Heart right ventricle (tissue), 16 donors: Measurements from ENCODE around the gene BBC3. TPM values are rescaled to one million over a fixed set of nuclear protein-coding genes. Genes with fewer than 3 reads are reported as not detected.

Source experiments
- ATAC-seq, 8 donors: fragments of 200-7000 bp; cut with Tn5 transposase; one replicate each; pipeline ENCODE4 v1.9.1; 2020; ENCODE audit warnings: mild to moderate bottlenecking in 8 of 8, moderate library complexity in 8 of 8, moderate number of reproducible peaks in 1 of 8
- DNase-seq, 2 donors: peaks; one replicate each; pipeline ENCODE4 v3.0.0-alpha.2; 2020
- H3K27ac ChIP-seq, 10 donors: fragments of 200-600 bp; sonication (generic) in 2 of 10; one replicate each; pipeline versions ENCODE4 v1.5.0 to v1.8.0; 2020 to 2022; ENCODE audit warnings: mild to moderate bottlenecking in 3 of 10
- H3K27me3 ChIP-seq, 7 donors: fragments of 200-600 bp; one replicate each; pipeline ENCODE4 v1.8.0; 2021 to 2022; ENCODE audit warnings: mild to moderate bottlenecking in 2 of 7
- H3K36me3 ChIP-seq, 9 donors: fragments of 200-600 bp; sonication (generic) in 1 of 9; one replicate each; pipeline versions ENCODE4 v1.5.0 to v1.8.0; 2020 to 2022; ENCODE audit warnings: mild to moderate bottlenecking in 2 of 9
- H3K4me1 ChIP-seq, 9 donors: fragments of 200-600 bp; sonication (generic) in 1 of 9; one replicate each; pipeline versions ENCODE4 v1.5.0 to v1.8.0; 2020 to 2022; ENCODE audit warnings: mild to moderate bottlenecking in 4 of 9
- H3K4me3 ChIP-seq, 10 donors: fragments of 200-600 bp; sonication (generic) in 2 of 10; one replicate each; pipeline versions ENCODE4 v1.5.0 to v1.8.0; 2020 to 2022; ENCODE audit warnings: mild to moderate bottlenecking in 7 of 10, moderate library complexity in 2 of 10
- H3K9me3 ChIP-seq, 11 donors: fragments of 200-600 bp in 10 of 11; sonication (generic) in 2 of 11; one replicate each; pipeline versions ENCODE4 v1.5.0 to v1.8.0; 2013 to 2022; ENCODE audit warnings: mild to moderate bottlenecking in 2 of 11, control low read depth in 1 of 11, moderate library complexity in 1 of 11
- WGBS, 2 donors: extraction: QIAGEN DNeasy Blood & Tissue Kit; methylation state at CpG; one replicate each; pipeline ENCODE4 v1.1.7; 2013; ENCODE audit warnings: inconsistent platforms in 1 of 2; 5-methylcytosine and 5-hydroxymethylcytosine counted together
- intact Hi-C, 10 donors: fragments of 100-400 bp; cut with DNase I; formaldehyde crosslinking; loops; one replicate each; pipeline versions ENCODE4 v1.11.1 to v1.14.2; 2022
- polyA plus RNA-seq, 2 donors: library from polyadenylated mRNA; stranded (reverse); fragments of 200-250 nt; gene quantifications; one replicate each; pipeline ENCODE4 v1.2.3, GENCODE V29; 2013
- total RNA-seq, 10 donors: library from RNA; stranded (reverse); fragmentation: NEBNext Ultra II Directional in 3 of 10; extraction: Animal tissue kit (Norgen Biotek cat#: 25700) in 3 of 10; gene quantifications; one replicate each; pipeline versions ENCODE4 v1.2.1 to v1.2.4, GENCODE V29; 2021 to 2023
- TF ChIP-seq, protein P1 (sequence below), 9 donors: fragments of 200-600 bp; sonication (generic) in 2 of 9; IDR thresholded peaks; one replicate each; pipeline versions ENCODE4 v1.5.0 to v1.8.0; 2021 to 2022; ENCODE audit warnings: antibody characterized with exemption in 9 of 9, mild to moderate bottlenecking in 5 of 9, moderate library complexity in 1 of 9
- donor health status: Arrhythmogenic right ventricular cardiomyopathy.
- donor health status: ischemic (EF 13 %, LVEDD 7.1; RV severe dilation, severe dysfunction).
- donor health status: healthy with polysubstance abuse.
- donor health status: DM: no; HTN: yes; CAD: no.
- donor health status: DM: no; HTN: no; CAD: no.
- donor health status: ischemic (EF 25% LVEDD 6.9; RV normal size, moderate dysfunction).
- donor health status: ischemic (EF 25% LVEDD 5.7; RV mildly dilated, moderate dysfunction).
- donor health status: healthy.
- donor health status: DM: yes; HTN: yes; CAD: no.
- donor health status: Ischemic cardiomyopathy.
- donor health status: ischemic (EF 35%, LVEDD 5.7; RV mildly dilated, moderate dysfunction).
- donor health status: nonischemic (EF 11% LVEDD 7.7; RV severe dilation, severe dysfunction).
- donor health status: DM: yes; HTN: yes; CAD: no.
- donor health status: PGD.
- donor health status: ischemic (EF 29% LVEDD 5.4; RV normal size, mild dysfunction).
- donor health status: nonischemic (EF 23%, LVEDD 6.1; RV moderate dilation, normal function).

The BBC3 gene
- total and polyA plus RNA-seq, 12 donors: 2.4 to 6.0 (median 3.6) TPM

GRCh38 chr19:47226426-47227351, 4.3 kb downstream of the BBC3 start:
- peak; percentile 84 to 90 for DNase-seq
- intact Hi-C loops: loop anchor here in 1 of 10 donors (2.0 kb wide), 1 partner anchor 16 kb away; no protein-coding TSS in a partner anchor
- Histone ChIP-seq H3K36me3 (peaks cover 0 to 36% (median 3%) of the 10 kb centered on the region in 9 donors), H3K27ac (peak overlapping the region; percentile 96 to 100 (median 100)), H3K27me3 (no peaks in the 10 kb centered on the region), H3K4me1 (peaks cover 9 to 53% (median 39%) of the 10 kb centered on the region in 9 donors), H3K9me3 (no peaks in the 10 kb centered on the region), H3K4me3 (peak overlapping the region; percentile 39 to 99 (median 94))
- TF ChIP-seq, protein P1, sequence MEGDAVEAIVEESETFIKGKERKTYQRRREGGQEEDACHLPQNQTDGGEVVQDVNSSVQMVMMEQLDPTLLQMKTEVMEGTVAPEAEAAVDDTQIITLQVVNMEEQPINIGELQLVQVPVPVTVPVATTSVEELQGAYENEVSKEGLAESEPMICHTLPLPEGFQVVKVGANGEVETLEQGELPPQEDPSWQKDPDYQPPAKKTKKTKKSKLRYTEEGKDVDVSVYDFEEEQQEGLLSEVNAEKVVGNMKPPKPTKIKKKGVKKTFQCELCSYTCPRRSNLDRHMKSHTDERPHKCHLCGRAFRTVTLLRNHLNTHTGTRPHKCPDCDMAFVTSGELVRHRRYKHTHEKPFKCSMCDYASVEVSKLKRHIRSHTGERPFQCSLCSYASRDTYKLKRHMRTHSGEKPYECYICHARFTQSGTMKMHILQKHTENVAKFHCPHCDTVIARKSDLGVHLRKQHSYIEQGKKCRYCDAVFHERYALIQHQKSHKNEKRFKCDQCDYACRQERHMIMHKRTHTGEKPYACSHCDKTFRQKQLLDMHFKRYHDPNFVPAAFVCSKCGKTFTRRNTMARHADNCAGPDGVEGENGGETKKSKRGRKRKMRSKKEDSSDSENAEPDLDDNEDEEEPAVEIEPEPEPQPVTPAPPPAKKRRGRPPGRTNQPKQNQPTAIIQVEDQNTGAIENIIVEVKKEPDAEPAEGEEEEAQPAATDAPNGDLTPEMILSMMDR (IDR thresholded peaks at IDR 0.05): peak in 3 of 9 donors; percentile 15 to 19 (median 17)
- ATAC-seq: peak; percentile 61 to 86 (median 84)
- 2 to 3% methylated on average over 52 to 56 of the region's 56 CpGs for WGBS, 2 donors

GRCh38 chr19:47225746-47226425, 5.1 kb downstream of the BBC3 start:
- DNase-seq (peak; percentile 89 to 91), ATAC-seq (peak; percentile 56 to 88 (median 73))
- WGBS, 2 donors: 6% methylated on average over 48 to 59 of the region's 59 CpGs
- H3K36me3 ChIP-seq: peaks cover 0 to 45% (median 10%) of the 10 kb centered on the region in 9 donors
- peak overlapping the region; percentile 96 to 100 (median 100) for H3K27ac ChIP-seq
- H3K4me3 ChIP-seq: peak overlapping the region; percentile 39 to 99 (median 94)
- H3K9me3 ChIP-seq: no peaks in the 10 kb centered on the region
- TF ChIP-seq, protein P1 (IDR thresholded peaks at IDR 0.05): peak; percentile 18 to 71 (median 48)
- H3K27me3 ChIP-seq: no peaks in the 10 kb centered on the region
- H3K4me1 ChIP-seq: peaks cover 7 to 47% (median 34%) of the 10 kb centered on the region in 9 donors
- intact Hi-C loops: loop anchor here in 1 of 10 donors (2.0 kb wide), 1 partner anchor 17 kb away; no protein-coding TSS in a partner anchor

DNA sequence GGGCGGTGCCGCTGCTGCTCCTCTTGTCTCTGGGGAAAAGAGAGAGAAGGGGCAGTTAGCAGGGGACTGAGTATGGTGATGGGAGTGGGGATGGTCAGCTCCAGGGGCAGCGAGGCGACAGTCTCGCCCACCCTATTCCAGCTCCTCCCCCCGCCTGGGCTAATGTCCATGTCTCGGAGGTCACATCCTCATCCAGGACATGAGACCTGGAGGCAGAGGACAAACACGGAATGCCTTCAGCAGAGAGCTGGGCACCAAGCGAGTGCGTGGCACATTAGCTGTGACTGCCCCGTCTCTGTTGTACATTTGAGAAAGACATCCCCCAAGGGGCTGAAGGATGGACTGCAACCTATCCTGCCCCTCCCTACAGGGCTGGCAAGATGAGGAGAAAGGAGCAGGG, 9.1 kb downstream of the BBC3 start:
- ATAC-seq (no peak), DNase-seq (no peak)
- intact Hi-C loops: no loop called here
- WGBS, 2 donors: 91 to 94% methylated on average over 11 of the region's 11 CpGs
- H3K36me3 ChIP-seq: peaks cover 0 to 52% (median 12%) of the 10 kb centered on the region in 9 donors
- peaks cover 3 to 15% (median 12%) of the 10 kb centered on the region in 9 donors for H3K4me1 ChIP-seq
- no peak overlapping the region for H3K27ac ChIP-seq
- no peaks in the 10 kb centered on the region for H3K27me3 ChIP-seq
- no peak overlapping the region for H3K4me3 ChIP-seq
- TF ChIP-seq, protein P1 (IDR thresholded peaks at IDR 0.05): no peak
- no peaks in the 10 kb centered on the region for H3K9me3 ChIP-seq
